ENCODE data around the gene NAGLU. TPM values are rescaled to one million over a fixed set of nuclear protein-coding genes. Genes with fewer than 3 reads are reported as not detected.
A peak's percentile ranks its signal among the peaks of the same experiment; 100 is the strongest.

NAGLU gene
- total and polyA plus RNA-seq, 2 of the 13 experiments (the other 11 are each of a cell fraction or from before 2014, with no cell fraction given), result 28.2 to 40.1 TPM

GRCh38 chr17:42536048-42536371, at the start of gene NAGLU (continued):
- TF ChIP-seq MNT (IDR thresholded peaks at IDR 0.05), result peak; percentile 53
- TF ChIP-seq SMARCC2 (IDR thresholded peaks at IDR 0.05), result no peak
- peak; percentile 83; the same call in 1 of the 2 replicates for TF ChIP-seq ZNF501 (CRISPR knock-in tag; IDR thresholded peaks at IDR 0.05)
- no peak for TF ChIP-seq KLF12 (CRISPR knock-in tag; IDR thresholded peaks at IDR 0.05; ENCODE audit: borderline replicate concordance)
- TF ChIP-seq, protein P1, sequence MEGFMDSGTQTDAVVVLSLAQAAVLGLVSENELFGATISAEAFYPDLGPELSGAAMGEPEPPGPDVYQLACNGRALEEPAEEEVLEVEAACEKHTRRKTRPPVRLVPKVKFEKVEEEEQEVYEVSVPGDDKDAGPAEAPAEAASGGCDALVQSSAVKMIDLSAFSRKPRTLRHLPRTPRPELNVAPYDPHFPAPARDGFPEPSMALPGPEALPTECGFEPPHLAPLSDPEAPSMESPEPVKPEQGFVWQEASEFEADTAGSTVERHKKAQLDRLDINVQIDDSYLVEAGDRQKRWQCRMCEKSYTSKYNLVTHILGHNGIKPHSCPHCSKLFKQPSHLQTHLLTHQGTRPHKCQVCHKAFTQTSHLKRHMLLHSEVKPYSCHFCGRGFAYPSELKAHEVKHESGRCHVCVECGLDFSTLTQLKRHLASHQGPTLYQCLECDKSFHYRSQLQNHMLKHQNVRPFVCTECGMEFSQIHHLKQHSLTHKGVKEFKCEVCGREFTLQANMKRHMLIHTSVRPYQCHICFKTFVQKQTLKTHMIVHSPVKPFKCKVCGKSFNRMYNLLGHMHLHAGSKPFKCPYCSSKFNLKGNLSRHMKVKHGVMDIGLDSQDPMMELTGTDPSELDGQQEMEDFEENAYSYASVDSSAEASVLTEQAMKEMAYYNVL (CRISPR knock-in tag; IDR thresholded peaks at IDR 0.05; ENCODE audit: borderline replicate concordance), result no peak
- TF ChIP-seq TFDP1 (CRISPR knock-in tag; IDR thresholded peaks at IDR 0.05; ENCODE audit: borderline replicate concordance), result peak; percentile 61; the same call in 1 of the 2 replicates
- TF ChIP-seq TBX2 (CRISPR knock-in tag; IDR thresholded peaks at IDR 0.05; ENCODE audit: borderline replicate concordance), result peak; percentile 32; the same call in 1 of the 2 replicates
- TF ChIP-seq ZBTB42 (CRISPR knock-in tag; IDR thresholded peaks at IDR 0.05), result no peak
- peak; percentile 61 for TF ChIP-seq PHF20 (CRISPR knock-in tag; IDR thresholded peaks at IDR 0.05)
- TF ChIP-seq MYC (CRISPR knock-in tag; IDR thresholded peaks at IDR 0.05; ENCODE audit: borderline replicate concordance), result peak; percentile 89
- TF ChIP-seq, protein P2, sequence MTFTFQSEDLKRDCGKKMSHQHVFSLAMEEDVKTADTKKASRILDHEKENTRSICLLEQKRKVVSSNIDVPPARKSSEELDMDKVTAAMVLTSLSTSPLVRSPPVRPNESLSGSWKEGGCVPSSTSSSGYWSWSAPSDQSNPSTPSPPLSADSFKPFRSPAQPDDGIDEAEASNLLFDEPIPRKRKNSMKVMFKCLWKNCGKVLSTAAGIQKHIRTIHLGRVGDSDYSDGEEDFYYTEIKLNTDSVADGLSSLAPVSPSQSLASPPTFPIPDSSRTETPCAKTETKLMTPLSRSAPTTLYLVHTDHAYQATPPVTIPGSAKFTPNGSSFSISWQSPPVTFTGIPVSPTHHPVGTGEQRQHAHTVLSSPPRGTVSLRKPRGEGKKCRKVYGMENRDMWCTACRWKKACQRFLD (CRISPR knock-in tag; IDR thresholded peaks at IDR 0.05; ENCODE audit: borderline replicate concordance), result no peak
- 0 out of 2 replicates have a peak, but pooled peaks have one; percentile 1 for TF ChIP-seq ZNF280D (CRISPR knock-in tag; IDR thresholded peaks at IDR 0.05)
- TF ChIP-seq ZNF788 (CRISPR knock-in tag; IDR thresholded peaks at IDR 0.05; ENCODE audit: borderline replicate concordance), result peak; percentile 39; the same call in 1 of the 2 replicates
- TF ChIP-seq, protein P3, sequence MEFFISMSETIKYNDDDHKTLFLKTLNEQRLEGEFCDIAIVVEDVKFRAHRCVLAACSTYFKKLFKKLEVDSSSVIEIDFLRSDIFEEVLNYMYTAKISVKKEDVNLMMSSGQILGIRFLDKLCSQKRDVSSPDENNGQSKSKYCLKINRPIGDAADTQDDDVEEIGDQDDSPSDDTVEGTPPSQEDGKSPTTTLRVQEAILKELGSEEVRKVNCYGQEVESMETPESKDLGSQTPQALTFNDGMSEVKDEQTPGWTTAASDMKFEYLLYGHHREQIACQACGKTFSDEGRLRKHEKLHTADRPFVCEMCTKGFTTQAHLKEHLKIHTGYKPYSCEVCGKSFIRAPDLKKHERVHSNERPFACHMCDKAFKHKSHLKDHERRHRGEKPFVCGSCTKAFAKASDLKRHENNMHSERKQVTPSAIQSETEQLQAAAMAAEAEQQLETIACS (CRISPR knock-in tag; IDR thresholded peaks at IDR 0.05), result 0 out of 2 replicates have a peak, but pooled peaks have one; percentile 44

All from HepG2 (cell line).